Astrocyte of the hippocampus (primary cell): ENCODE data around the gene SHISA6.
A peak's percentile ranks its signal among the peaks of the same experiment; 100 is the strongest.

Experiments
- DNase-seq: peaks from one replicate; pipeline ENCODE4 v3.0.0; 2011; ENCODE audit warnings: low read depth, low spot score

Gene SHISA6

DNA sequence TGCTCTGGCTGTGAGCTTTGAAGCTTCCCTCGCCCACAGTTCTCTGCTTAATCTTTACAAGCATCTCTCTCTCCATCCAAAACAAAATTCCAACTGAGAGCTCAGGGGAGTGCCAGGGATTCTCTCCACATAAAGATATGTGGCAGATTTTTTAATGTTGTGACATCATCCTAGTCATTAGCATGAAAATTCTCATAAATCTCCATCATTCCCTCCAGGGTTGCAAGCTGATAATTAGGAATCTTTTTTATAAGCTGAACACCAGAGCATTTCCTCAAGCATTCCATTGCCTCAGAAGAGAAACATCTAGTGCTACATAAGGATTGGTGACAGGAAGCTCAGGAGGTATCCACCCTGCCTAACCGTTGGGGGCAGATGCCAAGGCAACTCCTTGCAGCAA lies 274.9 kb downstream of the SHISA6 start:
- DNase-seq: no peak

DNA sequence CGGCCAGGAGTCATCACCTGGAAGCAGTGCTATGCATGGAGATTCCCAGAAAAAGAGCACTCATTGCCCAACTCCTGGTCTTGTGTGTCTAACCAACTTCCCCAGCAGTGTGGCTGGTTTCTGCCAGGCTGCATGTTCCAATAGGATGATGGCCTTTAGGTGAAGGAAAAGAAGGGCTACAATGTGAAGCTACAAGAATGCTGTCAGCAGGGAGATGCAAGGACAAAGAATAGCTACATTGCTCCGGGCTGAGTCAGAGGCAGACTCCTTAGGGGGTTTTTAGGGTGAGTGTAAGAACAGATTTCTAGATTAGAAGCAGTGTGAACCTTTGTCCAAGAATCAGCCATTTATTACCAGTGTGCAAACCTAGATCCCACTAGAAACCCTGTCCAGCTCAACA lies 294.2 kb downstream of the SHISA6 start:
- peak; percentile 5 for DNase-seq

DNA sequence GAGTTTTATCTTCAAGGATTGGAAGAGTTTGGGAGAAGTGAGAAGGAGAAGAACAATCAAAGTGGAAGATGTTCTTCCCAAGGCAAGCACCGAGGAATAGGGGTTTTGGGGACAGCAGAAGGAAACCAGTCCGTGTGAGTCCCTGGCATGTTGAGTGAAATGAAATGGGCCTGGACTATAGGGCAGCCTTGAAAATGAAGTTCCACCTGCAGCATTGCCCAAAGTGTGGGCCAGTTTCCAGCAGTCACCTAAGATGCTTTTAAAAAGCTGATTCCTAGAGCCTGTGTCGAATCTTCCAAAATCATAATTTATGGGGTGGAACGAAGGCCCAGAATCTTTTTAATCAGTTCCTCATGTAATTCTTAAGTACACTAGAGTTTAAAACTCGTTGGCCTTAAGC lies 297.4 kb downstream of the SHISA6 start:
- DNase-seq: no peak

DNA sequence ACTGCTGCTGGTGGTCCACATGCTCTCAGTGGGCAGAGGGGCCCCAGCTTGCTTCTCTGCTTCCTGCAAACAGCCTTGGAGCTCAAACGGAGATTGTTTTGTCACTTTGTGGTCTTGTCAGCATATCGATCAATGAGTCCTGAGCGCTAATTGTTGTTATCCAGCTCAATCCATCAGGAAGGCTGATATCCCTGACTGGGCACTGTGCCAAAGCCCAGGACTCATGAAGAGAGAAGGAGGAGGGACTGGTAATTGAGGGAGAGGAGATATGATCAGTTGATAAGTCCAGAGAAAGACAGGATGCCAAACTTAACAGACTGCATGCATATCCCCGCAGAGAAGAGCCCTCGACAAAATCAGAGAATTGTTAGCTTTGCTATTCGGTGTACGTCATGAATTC lies 298.6 kb downstream of the SHISA6 start:
- DNase-seq: no peak

DNA sequence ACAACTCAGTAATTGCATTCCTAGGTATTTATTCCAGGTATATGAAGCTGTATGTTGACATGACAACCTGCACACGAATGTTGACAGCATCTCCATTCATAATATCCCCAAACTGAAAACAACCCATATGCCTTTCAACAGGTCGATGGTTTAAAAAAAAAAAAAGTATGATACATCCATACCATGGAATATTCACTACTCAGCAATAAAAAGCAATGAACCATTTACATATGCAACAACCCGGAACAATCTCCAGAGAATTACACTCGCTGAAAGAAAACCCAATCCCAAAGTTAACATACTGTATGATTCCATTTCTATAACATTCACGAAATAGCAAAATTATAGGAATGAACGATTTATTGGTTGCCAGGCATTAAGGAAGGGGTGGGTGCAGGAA lies 304.0 kb downstream of the SHISA6 start:
- no peak for DNase-seq

DNA sequence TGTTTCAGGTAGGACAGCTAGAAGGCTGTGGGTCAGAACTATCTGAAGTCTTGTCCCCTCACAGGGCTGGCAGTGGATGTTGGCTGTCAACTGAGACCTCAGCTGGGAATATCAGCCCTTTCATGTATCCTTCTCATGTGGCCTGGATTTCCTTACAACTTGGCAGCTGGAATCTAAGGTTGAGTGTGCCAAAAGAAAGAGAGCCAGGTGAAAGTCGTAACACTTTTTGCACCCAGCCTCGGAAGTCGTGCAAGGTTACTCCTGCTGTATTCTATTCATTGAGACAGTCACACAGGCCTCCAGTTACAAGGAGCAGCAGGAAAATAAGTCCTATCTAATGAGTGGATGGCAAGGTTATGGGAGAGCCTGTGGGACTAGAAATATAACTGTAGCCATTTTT lies 304.7 kb downstream of the SHISA6 start:
- DNase-seq: no peak

GRCh38 chr17:11547853-11548252 lies 306.8 kb downstream of the SHISA6 start:
- no peak for DNase-seq

DNA sequence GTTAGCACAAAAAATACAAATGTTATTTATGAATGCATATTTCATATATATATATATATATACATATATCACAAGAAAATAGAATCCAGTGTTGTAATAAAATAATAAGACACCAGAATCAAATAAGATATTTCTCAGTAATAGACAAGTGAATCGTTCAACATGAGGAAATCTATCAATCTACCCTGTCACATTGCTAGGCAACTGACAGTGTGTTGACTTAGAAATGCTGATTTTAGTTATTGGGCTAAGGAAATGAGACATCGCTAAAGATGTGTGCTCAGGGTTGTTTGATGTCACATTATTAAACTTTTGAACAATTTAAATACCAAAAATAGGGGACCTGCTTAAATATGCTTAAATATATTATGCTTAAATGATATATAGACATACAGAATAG lies 307.4 kb downstream of the SHISA6 start:
- no peak for DNase-seq

DNA sequence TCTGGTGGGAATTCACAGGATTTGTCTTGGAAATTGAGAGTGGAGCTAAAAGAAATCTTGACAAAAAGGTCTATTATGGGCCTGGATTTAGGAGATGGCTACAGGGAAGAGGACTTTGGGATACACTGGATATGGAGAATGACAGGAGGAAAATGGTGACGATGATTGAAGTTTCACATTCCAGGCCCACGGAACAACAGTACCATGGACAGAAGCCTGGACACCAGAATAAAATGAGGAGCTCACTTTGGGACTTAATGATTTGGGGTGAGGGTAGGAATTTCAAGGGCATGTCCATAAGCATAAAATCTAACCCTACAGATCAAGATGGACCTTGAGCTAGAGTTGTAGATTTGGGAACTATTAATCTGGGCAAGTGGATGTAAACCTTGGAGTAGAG lies 309.4 kb downstream of the SHISA6 start:
- no peak for DNase-seq

GRCh38 chr17:11551442-11551841 lies 310.4 kb downstream of the SHISA6 start:
- no peak for DNase-seq

DNA sequence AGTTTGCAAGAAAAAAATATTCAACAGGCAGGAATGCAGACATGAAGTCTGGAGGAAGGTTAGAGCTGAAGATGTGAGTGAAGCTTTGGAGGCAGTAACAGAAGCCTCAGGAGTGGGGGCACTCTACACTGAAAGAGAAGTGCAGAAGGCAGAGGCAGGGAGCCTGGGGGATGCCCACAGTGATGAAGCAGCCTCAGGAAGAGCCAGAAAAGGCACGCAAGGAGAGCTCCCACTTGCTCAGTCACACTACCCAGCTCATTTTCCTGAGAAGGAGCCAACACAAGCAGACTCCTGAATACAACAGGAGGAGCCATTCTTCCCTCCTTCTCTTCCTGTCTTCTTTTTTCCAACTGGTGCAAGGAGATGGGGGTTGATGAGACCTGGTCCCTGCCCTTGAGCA lies 312.1 kb downstream of the SHISA6 start:
- DNase-seq: no peak

- no peak for DNase-seq
Measured at GRCh38 chr17:11554042-11554441, 313.0 kb downstream of the SHISA6 start.

DNA sequence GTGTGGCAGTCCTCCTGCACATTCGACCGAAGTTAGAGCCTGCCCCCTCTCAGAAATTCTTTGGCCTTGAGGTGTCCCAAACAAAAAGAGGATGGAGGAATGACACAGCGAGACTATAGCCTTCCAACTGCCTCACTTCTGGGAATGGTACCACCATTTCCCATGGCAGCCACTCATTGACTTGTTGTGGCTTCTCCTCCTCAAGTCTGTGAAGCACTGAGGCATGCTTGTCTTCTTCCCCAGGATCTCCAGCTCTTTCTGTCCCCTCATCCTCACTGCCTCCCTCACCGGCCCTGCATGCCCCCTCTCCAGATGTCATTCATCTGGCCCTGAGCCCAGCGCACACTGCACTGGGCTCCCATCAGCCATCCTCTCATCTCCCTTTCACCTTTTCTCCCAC lies 313.5 kb downstream of the SHISA6 start:
- no peak for DNase-seq

DNA sequence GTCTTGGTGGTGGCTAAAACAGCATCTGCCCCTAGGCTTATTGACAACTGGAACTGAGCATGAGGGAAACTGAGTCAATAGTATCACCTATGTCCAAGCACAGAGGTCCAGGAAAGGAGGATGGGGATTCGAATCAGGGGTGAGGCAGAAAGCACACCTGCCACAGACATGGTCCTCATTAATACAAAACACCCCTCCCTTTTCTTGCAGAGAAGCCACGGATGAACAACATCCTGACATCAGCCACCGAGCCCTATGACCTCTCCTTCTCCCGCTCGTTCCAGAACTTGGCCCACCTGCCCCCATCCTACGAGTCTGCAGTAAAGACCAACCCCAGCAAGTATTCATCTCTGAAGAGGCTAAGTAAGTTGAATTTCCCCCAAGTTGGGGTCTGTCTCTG lies 314.5 kb downstream of the SHISA6 start:
- no peak for DNase-seq

- no peak for DNase-seq
Measured at GRCh38 chr17:11557727-11558452, 316.9 kb downstream of the SHISA6 start.

- DNase-seq: no peak
Measured at GRCh38 chr17:11558681-11559234, 317.7 kb downstream of the SHISA6 start.

GRCh38 chr17:11559601-11560000 lies 318.6 kb downstream of the SHISA6 start:
- no peak for DNase-seq

DNA sequence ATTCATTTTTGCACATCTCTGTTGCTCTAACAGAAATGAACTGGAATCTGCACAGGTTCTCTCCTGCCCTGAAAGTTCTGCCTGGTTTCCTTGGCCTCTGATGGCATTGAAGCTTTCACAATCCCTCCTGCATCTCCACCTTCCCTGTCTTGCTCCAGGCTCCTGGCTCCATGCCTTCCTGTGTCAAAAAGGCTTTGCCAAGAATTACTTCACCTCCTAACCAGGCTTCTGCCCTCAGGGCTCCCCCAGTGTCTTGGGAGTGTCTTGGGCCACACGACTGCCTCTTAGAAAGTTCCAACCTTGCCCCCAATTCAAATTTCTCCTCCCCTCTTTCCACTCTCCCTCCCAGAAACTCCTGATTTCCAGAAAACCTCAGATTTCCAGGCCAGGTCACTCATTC lies 320.3 kb downstream of the SHISA6 start:
- no peak for DNase-seq

- DNase-seq: no peak
Measured at GRCh38 chr17:11561702-11562101, 320.7 kb downstream of the SHISA6 start.

GRCh38 chr17:11564589-11565380 lies 323.8 kb downstream of the SHISA6 start:
- no peak for DNase-seq

DNA sequence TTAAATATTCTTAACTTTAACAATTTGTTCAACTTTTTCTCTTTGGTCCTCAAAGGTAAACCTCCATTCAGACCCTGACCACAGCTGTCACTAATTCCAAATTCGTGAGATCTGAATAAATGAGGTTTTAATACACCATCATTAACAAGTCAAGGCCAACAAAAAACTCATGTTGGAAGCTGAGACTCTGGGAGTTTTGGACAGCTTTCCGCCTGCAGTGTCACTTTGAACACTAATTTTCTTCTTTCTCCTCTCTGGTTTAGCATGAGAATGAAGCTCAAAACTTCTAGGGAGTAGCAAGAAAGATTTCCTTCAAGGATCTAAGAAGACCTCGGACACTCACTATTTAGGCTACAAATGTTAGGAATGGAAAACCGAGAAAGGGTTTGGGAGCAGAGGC lies 324.6 kb downstream of the SHISA6 start:
- no peak for DNase-seq

DNA sequence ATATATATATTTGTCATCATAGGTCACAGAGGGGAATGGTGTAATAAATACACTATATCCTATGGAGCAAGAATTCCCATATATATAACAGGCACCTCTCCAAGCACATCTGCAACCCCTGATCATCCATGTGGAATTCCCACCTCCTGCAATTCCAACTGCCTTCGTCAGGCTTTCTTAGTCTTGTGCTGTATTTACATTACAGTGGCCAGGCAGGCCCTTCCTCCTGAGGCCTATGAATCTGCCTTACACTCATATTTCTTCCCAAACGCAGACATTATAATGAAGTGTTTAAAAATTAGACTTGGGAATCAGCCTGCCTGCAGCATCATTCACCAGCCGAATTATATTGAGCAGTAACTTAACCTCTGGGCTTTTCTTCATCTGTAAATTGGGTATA lies 338.0 kb downstream of the SHISA6 start:
- DNase-seq: no peak

GRCh38 chr17:11580677-11581076 lies 339.7 kb downstream of the SHISA6 start:
- DNase-seq: no peak
